ENCODE results near the gene SMARCA4. TPM values are rescaled to one million over a fixed set of nuclear protein-coding genes. Genes with fewer than 3 reads are reported as not detected.

SMARCA4 gene
- total RNA-seq, 4 donors from 2014 or later: 48.0 to 78.2 (median 53.9) TPM

GRCh38 chr19:11050323-11051114 lies 89.7 kb downstream of the SMARCA4 start:
- DNase-seq (ENCODE audit: extremely low spot score): no peak
- Histone ChIP-seq H3K4me1 (peaks cover 0 to 9% (median 0%) of the 10 kb centered on the region in 4 donors), H3K36me3 (peaks cover 0 to 57% (median 34%) of the 10 kb centered on the region in 4 donors), H3K27ac (replicated peaks in 1 of 4) (no peak overlapping the region), H3K9me3 (no peaks in the 10 kb centered on the region), H3K27me3 (no peaks in the 10 kb centered on the region), H3K4me3 (no peak overlapping the region)
- intact Hi-C loops (cut with DNase I): no loop called here
- 88% methylated on average over 5 of the region's 9 CpGs for WGBS
- no peak for TF ChIP-seq EP300 (IDR thresholded peaks at IDR 0.05)
- TF ChIP-seq POLR2A (IDR thresholded peaks at IDR 0.05; ENCODE audit: low read depth): no peak
- TF ChIP-seq CTCF (IDR thresholded peaks at IDR 0.05): no peak
- TF ChIP-seq POLR2AphosphoS5 (IDR thresholded peaks at IDR 0.05): no peak

- H3K36me3 ChIP-seq: peaks cover 0 to 60% (median 41%) of the 10 kb centered on the region in 4 donors
- TF ChIP-seq CTCF (IDR thresholded peaks at IDR 0.05): no peak
- no peak for TF ChIP-seq EP300 (IDR thresholded peaks at IDR 0.05)
- no peak for TF ChIP-seq POLR2A (IDR thresholded peaks at IDR 0.05; ENCODE audit: low read depth)
- no peak for TF ChIP-seq POLR2AphosphoS5 (IDR thresholded peaks at IDR 0.05)
- no peaks in the 10 kb centered on the region for H3K9me3 ChIP-seq
- peaks cover 0 to 9% (median 0%) of the 10 kb centered on the region in 4 donors for H3K4me1 ChIP-seq
- intact Hi-C loops (cut with DNase I): no loop called here
- DNase-seq (ENCODE audit: extremely low spot score): no peak
- 79% methylated on average over 4 of the region's 4 CpGs for WGBS
- no peak overlapping the region for H3K4me3 ChIP-seq
- no peak overlapping the region for H3K27ac ChIP-seq (replicated peaks in 1 of 4)
- no peaks in the 10 kb centered on the region for H3K27me3 ChIP-seq
These were observed 93.0 kb downstream of the SMARCA4 start for GRCh38 chr19:11053817-11054195.

GRCh38 chr19:11054200-11054599 lies 93.4 kb downstream of the SMARCA4 start:
- Histone ChIP-seq H3K36me3 (peaks cover 0 to 58% (median 42%) of the 10 kb centered on the region in 4 donors), H3K9me3 (no peaks in the 10 kb centered on the region), H3K27me3 (no peaks in the 10 kb centered on the region), H3K4me1 (peaks cover 0 to 9% (median 0%) of the 10 kb centered on the region in 4 donors), H3K4me3 (no peak overlapping the region), H3K27ac (replicated peaks in 1 of 4) (no peak overlapping the region)
- WGBS: 96% methylated on average over 4 of the region's 8 CpGs
- no peak for TF ChIP-seq EP300 (IDR thresholded peaks at IDR 0.05)
- no peak for TF ChIP-seq POLR2A (IDR thresholded peaks at IDR 0.05; ENCODE audit: low read depth)
- TF ChIP-seq CTCF (IDR thresholded peaks at IDR 0.05): no peak
- TF ChIP-seq POLR2AphosphoS5 (IDR thresholded peaks at IDR 0.05): no peak
- intact Hi-C loops (cut with DNase I): no loop called here
- DNase-seq (ENCODE audit: extremely low spot score): no peak

GRCh38 chr19:11054628-11055027 lies 93.8 kb downstream of the SMARCA4 start:
- DNase-seq (ENCODE audit: extremely low spot score): no peak
- Histone ChIP-seq H3K4me1 (peaks cover 0 to 9% (median 0%) of the 10 kb centered on the region in 4 donors), H3K4me3 (no peak overlapping the region), H3K36me3 (peaks cover 0 to 58% (median 45%) of the 10 kb centered on the region in 4 donors), H3K27me3 (no peaks in the 10 kb centered on the region), H3K27ac (replicated peaks in 1 of 4) (no peak overlapping the region), H3K9me3 (no peaks in the 10 kb centered on the region)
- intact Hi-C loops (cut with DNase I): no loop called here
- 85% methylated on average over 8 of the region's 8 CpGs for WGBS
- TF ChIP-seq POLR2AphosphoS5 (IDR thresholded peaks at IDR 0.05): no peak
- no peak for TF ChIP-seq POLR2A (IDR thresholded peaks at IDR 0.05; ENCODE audit: low read depth)
- no peak for TF ChIP-seq EP300 (IDR thresholded peaks at IDR 0.05)
- no peak for TF ChIP-seq CTCF (IDR thresholded peaks at IDR 0.05)

Data from esophagus muscularis mucosa (tissue), 4 donors.